Activated CD8-positive, alpha-beta memory T cell treated with anti-CD3 and anti-CD28 coated beads, Interleukin-2, amount 50 U/mL, for 48 hours (primary cell): ENCODE measurements around the gene ADGRG1.

ENCODE experiments used
- DNase-seq: peaks from one replicate; pipeline ENCODE4 v3.0.0-alpha.2; 2020

Gene ADGRG1

GRCh38 chr16:57651344-57652333 is 23.2 kb downstream of the ADGRG1 start:
- DNase-seq: no peak

GRCh38 chr16:57652695-57653471 is 24.5 kb downstream of the ADGRG1 start:
- DNase-seq: no peak

GRCh38 chr16:57653936-57654335 is 25.5 kb downstream of the ADGRG1 start:
- DNase-seq: no peak

GRCh38 chr16:57656342-57656955 is 28.0 kb downstream of the ADGRG1 start:
- DNase-seq: no peak

- DNase-seq: no peak
These were observed 28.8 kb downstream of the ADGRG1 start for GRCh38 chr16:57657228-57657627.

GRCh38 chr16:57658130-57658877 is 29.9 kb downstream of the ADGRG1 start:
- DNase-seq: no peak

- DNase-seq: no peak
These were observed 30.6 kb downstream of the ADGRG1 start for GRCh38 chr16:57658878-57659674.

- no peak for DNase-seq
These were observed 32.5 kb downstream of the ADGRG1 start for GRCh38 chr16:57660715-57661463.

GRCh38 chr16:57661510-57661909 is 33.1 kb downstream of the ADGRG1 start:
- no peak for DNase-seq

GRCh38 chr16:57661936-57662906 is 33.8 kb downstream of the ADGRG1 start:
- DNase-seq: no peak

GRCh38 chr16:57663436-57663835 is 35.0 kb downstream of the ADGRG1 start:
- no peak for DNase-seq

GRCh38 chr16:57663917-57664661 is 35.7 kb downstream of the ADGRG1 start:
- no peak for DNase-seq

GRCh38 chr16:57664662-57665025 is 36.2 kb downstream of the ADGRG1 start:
- no peak for DNase-seq

GRCh38 chr16:57665541-57665940 is 37.1 kb downstream of the ADGRG1 start:
- no peak for DNase-seq

GRCh38 chr16:57666353-57667047 is 38.1 kb downstream of the ADGRG1 start:
- DNase-seq: no peak

GRCh38 chr16:57667048-57667525 is 38.7 kb downstream of the ADGRG1 start:
- DNase-seq: no peak

GRCh38 chr16:57667526-57668262 is 39.3 kb downstream of the ADGRG1 start:
- no peak for DNase-seq

- no peak for DNase-seq
These were observed 39.8 kb downstream of the ADGRG1 start, which contains the start of gene ADGRG3 for GRCh38 chr16:57668263-57668571. Gene ADGRG3 (plus strand): TSS chr16:57668306. CDS start chr16:57668348, 42 bp downstream.
